Measurements from ENCODE around the gene ERBIN.
"Not testable (repeated sequence)": the region's sequence is repeated elsewhere in the genome, so short reads cannot be mapped to it uniquely, and the experiment has no call there.

The ERBIN gene

GRCh38 chr5:66004216-66004615, 77.8 kb downstream of the ERBIN start:
- no peak for DNase-seq (ENCODE audit: low spot score)

DNA sequence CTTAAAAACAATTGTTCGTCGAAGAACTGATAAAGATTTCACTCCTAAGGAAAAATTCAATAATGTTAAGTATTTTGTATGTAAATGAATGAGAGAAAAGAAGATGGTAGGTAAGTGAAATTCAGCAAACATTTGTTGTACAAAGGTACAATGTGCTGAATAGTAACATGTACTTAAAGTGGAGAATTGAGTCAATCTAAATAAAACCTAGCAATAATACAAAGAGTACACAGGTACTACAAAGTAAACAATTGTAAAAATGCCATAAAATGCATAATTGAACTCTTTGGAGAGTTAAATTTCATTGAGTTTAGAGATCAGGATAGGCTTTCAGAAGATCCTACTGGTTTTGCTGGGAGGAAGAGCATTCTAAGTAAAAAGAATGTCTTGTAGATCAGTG, 82.9 kb downstream of the ERBIN start:
- no peak for DNase-seq (ENCODE audit: low spot score)

DNA sequence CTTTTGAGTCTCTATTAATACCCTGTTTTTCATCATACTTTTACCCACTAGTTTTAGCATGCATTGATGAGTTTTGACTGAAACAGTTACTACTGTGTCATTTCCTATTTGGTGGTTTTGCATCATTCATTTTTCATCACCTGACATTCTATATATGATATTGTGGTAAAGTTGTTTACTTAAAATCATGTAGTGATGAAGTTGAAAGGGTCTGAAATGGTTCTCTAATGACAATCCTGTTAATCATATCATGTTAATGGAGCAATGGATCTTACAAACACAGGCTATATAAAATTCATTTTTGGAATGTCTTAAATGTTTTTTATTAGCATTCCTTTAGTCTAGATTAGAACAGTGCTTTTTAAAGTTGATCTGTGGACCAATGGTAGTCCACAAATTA, 84.1 kb downstream of the ERBIN start:
- no peak for DNase-seq (ENCODE audit: low spot score)

DNA sequence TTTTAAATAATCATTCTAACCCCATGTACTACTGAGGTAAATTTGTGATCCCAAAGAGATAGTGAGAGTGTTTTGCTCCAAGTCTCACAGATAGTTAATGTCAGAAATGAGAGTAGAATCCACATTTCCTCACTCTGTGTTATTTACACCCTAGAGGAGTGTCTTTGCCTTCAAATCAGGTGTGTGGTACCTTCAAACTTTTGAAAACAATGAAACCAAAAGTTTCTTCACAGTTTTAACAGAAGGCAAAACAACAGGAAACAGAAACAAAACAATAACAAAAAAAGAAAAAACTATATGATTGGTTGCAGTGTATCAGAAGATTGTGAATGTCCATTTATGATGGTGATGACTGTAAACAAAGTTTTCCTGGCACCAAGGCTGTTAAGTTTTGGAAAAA, 85.9 kb downstream of the ERBIN start:
- no peak for DNase-seq (ENCODE audit: low spot score)

DNA sequence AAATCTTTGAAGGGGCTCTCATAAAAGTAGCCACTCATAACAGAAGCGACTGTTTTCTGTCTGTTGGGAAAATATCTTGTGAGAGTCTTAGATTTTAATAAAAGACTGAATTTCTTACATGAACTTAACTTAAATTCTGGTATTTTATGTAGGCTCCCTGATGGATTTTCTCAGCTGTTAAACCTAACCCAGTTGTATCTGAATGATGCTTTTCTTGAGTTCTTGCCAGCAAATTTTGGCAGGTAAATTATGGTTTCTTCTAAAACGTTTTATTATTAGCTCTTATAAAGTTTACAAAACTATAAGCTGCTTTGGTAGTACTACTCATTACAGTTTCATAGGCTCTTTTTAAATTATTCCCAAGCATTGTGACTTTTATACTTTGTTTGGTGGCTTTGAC, 87.0 kb downstream of the ERBIN start:
- DNase-seq (ENCODE audit: low spot score), result no peak

- no peak for DNase-seq (ENCODE audit: low spot score)
Observed at GRCh38 chr5:66013906-66014305, 87.5 kb downstream of the ERBIN start.

DNA sequence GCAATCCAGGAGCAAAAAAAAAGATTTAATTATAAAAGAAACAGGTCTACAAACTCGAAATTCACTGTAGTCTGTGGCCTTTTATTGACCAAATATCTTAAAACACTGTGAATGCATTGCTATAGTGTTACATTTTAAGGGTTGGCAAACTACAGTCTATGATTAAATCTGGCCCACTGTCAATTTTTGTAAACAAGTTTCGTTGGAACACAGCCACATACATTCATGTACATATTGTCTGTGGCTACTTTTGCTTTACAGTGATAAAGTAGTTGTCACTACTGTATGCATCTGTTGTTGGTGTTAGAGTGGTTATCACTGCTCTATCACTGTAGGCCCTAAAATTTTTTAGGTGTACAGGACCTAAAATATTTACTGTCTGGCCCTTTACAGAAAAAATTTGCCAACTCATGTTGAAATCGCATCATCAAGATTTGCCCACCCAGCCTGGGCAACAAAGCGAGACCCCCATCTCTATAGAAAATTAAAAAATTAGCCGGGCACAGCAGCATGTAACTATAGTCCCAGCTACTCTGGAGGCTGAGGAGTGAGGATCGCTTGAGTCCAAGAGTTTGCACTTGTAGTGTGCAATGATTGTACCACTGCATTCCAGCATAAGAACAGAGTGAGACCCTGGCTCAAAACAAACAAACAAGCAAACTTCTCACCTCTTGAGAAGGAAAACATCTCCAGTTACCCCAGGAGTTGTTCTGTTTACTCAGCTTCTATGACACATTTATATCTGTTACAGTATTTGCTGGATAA, 89.0 kb downstream of the ERBIN start:
- DNase-seq (ENCODE audit: low spot score), result no peak

- no peak for DNase-seq (ENCODE audit: low spot score)
Observed at GRCh38 chr5:66021585-66021984, 95.2 kb downstream of the ERBIN start.

DNA sequence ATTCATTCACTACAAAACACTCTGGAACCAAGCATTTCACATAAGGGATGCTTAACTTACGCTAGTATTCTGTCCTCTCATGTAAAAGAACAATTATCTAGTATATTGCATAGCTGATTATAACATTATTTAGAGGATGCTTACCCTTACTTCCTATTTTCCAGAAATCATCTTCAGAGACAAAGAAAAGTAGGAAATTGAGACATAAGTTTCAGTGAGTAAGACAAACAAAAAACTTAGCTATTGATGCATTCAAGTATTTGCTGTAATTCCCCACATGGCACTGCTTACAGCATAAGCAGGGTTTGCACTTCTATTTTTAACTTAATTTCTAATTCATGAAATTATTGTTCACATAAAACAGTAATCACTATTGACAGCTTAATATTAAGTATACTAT, 112.9 kb downstream of the ERBIN start:
- DNase-seq (ENCODE audit: low spot score), result no peak

GRCh38 chr5:66039701-66040100, 113.3 kb downstream of the ERBIN start:
- DNase-seq (ENCODE audit: low spot score), result no peak

DNA sequence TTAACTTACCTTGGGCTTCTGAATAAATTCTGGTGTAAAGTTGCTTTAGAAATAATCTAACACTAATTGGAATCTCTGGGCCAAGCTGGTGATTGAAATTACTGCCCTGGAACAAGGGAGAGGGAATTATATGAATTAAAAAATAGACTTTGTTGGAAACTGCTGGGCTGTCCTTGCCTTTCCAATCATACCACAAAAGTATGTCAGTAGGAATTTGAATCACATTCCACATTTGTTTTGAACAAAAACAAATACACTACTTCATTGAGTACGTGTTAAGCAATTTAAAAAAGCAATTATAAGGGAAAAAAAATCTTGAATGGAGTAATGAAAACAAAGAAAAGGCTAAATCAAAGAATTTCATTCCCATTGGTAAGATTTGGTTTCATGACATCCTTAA, 115.3 kb downstream of the ERBIN start:
- DNase-seq (ENCODE audit: low spot score), result peak; percentile 10

DNA sequence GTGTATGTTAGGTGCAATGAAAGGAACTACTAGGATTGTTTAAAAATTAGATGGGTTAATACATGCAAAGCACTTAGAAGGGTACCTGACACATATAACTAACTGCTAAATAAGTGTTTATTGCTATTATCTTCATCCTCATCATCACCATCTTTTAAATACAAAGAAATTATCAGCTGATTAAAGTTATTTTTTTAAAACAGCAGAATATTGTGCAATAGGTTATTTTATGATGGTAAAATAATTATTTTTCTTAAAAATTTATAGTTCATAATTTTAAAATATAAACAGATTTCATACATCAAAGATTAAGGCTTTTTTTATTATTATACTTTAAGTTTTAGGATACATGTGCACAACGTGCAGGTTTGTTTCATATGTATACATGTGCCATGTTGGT, 130.9 kb downstream of the ERBIN start:
- DNase-seq (ENCODE audit: low spot score), result no peak

GRCh38 chr5:66061320-66061719, 134.9 kb downstream of the ERBIN start:
- DNase-seq (ENCODE audit: low spot score), result not testable (repeated sequence)

DNA sequence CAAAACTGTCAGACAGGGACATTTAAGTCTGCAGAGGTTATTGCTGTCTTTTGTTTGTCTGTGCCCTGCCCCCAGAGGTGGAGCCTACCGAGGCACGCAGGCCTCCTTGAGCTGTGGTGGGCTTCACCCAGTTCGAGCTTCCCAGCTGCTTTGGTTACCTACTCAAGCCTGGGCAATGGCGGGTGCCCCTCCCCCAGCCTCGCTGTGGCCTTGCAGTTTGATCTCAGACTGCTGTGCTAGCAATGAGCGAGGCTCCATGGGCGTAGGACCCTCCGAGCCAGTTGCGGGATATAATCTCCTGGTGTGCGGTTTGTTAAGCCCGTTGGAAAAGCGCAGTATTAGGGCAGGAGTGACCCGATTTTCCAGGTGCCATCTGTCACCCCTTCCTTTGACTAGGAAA, 136.7 kb downstream of the ERBIN start:
- not testable (repeated sequence) for DNase-seq (ENCODE audit: low spot score)

DNA sequence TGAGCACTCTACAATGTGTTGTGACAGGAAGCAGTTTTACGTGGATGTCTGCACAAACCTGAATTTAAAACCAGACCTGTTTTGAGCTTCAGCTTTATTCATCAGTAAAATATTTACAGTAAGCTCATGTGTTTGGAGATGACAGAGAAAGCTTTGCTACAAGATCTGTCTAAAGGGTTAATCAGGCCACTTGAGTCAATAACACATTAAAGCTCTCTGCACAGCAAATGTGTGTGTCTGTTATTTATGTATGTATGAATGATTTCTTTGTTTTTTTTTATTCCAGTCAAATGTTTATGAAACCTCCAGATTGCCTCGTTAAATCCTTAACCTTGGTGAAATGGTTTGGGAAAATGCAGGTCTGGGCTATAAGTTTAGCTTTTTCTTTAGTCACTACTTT, 140.5 kb downstream of the ERBIN start:
- no peak for DNase-seq (ENCODE audit: low spot score)

GRCh38 chr5:66072031-66072430, 145.7 kb downstream of the ERBIN start:
- DNase-seq (ENCODE audit: low spot score), result no peak

- no peak for DNase-seq (ENCODE audit: low spot score)
Observed at GRCh38 chr5:66074901-66075300, 148.5 kb downstream of the ERBIN start.

- DNase-seq (ENCODE audit: low spot score), result no peak
Observed at GRCh38 chr5:66080664-66081063, 154.3 kb downstream of the ERBIN start.

- no peak for DNase-seq (ENCODE audit: low spot score)
Observed at GRCh38 chr5:66089384-66089783, 163.0 kb downstream of the ERBIN start.

- no peak for DNase-seq (ENCODE audit: low spot score)
Observed at GRCh38 chr5:66100851-66101250, 174.5 kb downstream of the ERBIN start.

DNA sequence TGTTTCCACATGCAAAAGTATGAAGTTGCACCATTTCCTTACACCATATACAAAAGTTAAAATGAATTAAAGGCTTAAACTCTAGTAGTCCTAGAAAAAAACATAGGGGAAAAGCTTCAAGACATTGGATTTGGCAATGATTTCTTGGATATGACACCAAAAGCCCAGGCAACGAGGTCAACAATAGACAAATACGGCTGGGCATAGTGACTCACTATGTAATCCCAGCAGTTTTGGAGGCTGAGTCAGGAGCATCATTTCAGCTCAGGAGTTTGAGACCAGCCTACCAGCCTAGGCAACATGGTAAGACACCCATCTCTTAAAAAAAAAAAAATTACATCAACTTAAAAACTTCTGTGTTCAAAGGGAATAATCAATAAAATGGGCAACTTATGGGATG, 186.8 kb downstream of the ERBIN start:
- DNase-seq (ENCODE audit: low spot score), result no peak

DNA sequence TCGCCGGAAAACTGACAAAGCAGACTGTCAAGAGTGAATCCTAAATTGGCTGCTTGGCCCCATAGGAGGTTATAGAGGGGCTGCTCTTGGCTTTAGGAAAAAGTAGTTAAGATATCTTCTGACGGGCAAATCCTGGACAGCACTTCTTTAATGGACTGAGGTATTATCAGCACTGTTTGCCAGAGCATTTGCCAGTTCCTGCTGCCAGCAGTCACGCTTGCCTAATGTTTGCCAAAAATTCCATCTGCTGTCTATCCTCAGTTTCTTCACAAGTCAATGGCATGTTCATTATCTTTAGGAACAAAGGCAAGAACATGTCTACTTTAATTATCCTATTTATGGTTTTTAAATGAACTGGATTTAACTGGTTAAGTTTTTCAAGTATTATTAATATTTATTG, 191.9 kb downstream of the ERBIN start:
- DNase-seq (ENCODE audit: low spot score), result no peak

- no peak for DNase-seq (ENCODE audit: low spot score)
Observed at GRCh38 chr5:66122379-66123034, 196.1 kb downstream of the ERBIN start.

- DNase-seq (ENCODE audit: low spot score), result no peak
Observed at GRCh38 chr5:66129144-66129543, 202.8 kb downstream of the ERBIN start.
